SK-N-SH (cell line): Measurements from ENCODE around the gene CERKL. TPM values are rescaled to one million over a fixed set of nuclear protein-coding genes. Genes with fewer than 3 reads are reported as not detected.

Experiments
- CTCF ChIA-PET: fragments of 300-600, 350-600 bp; formaldehyde crosslinking; extraction: SDS; loops from one replicate; lab custom pipeline; 2021; lab: Yijun Ruan, JAX
- POLR2A ChIA-PET: fragments of 350-600 bp; sonication (Branson Sonifier 250); formaldehyde crosslinking; extraction: SDS; loops from one replicate; lab custom pipeline; 2020; ENCODE audit warnings: antibody characterized with exemption, inconsistent platforms; lab: Yijun Ruan, JAX
- DNase-seq: peaks from one replicate; pipeline ENCODE4 v3.0.0; 2012
- H2AFZ ChIP-seq: fragments of 200-600 bp; sonication (generic); 2 replicates; pipeline ENCODE4 v1.8.1; 2016; ENCODE audit warnings: antibody characterized with exemption, mild to moderate bottlenecking, low read depth
- H3F3A ChIP-seq: fragments of 200-600 bp; sonication (generic); replicated peaks from 2 replicates; pipeline ENCODE3; 2016; ENCODE audit warnings: antibody characterized with exemption, mild to moderate bottlenecking; ENCODE audit not compliant: insufficient read depth
- H3K27ac ChIP-seq, 2 experiments: fragments of 200-500 bp in 1 of 2; fragments of 200-600 bp in 1 of 2; sonication (Bioruptor generic) in 1 of 2; sonication (generic), shearing (Covaris generic) in 1 of 2; 2 replicates each; pipeline versions ENCODE4 v1.5.1 to v1.6.1; 2014 to 2016; ENCODE audit warnings: low read depth in 2 of 2, inconsistent platforms in 1 of 2, low read length in 1 of 2, mild to moderate bottlenecking in 1 of 2, mixed read lengths in 1 of 2
- H3K27me3 ChIP-seq: fragments of 200-600 bp; sonication (generic), shearing (Covaris generic); 2 replicates; pipeline ENCODE4 v1.6.1; 2016; ENCODE audit warnings: mixed run types; ENCODE audit not compliant: insufficient read depth
- H3K36me3 ChIP-seq, 2 experiments: fragments of 200-500 bp in 1 of 2; fragments of 200-600 bp in 1 of 2; sonication (Bioruptor generic) in 1 of 2; sonication (generic) in 1 of 2; replicated peaks in 1 of 2; 2 replicates each; pipeline versions ENCODE3 to v1.5.1; 2014 to 2016; ENCODE audit warnings: low read length in 1 of 2, mild to moderate bottlenecking in 1 of 2; ENCODE audit not compliant: insufficient read depth in 2 of 2, control insufficient read depth in 1 of 2
- H3K4me1 ChIP-seq, 2 experiments: fragments of 200-500 bp in 1 of 2; fragments of 200-600 bp in 1 of 2; sonication (Bioruptor generic) in 1 of 2; sonication (generic), shearing (Covaris generic) in 1 of 2; 2 replicates each; pipeline versions ENCODE4 v1.5.1 to v1.6.1; 2014 to 2016; ENCODE audit warnings: low read depth in 1 of 2, low read length in 1 of 2, mixed run types in 1 of 2; ENCODE audit not compliant: insufficient read depth in 2 of 2, control insufficient read depth in 1 of 2
- H3K4me2 ChIP-seq: fragments of 200-600 bp; sonication (generic), shearing (Covaris generic); 2 replicates; pipeline ENCODE4 v1.6.1; 2017; ENCODE audit warnings: mixed run types
- H3K4me3 ChIP-seq, 2 experiments: fragments of 200-500 bp in 1 of 2; fragments of 200-600 bp in 1 of 2; sonication (Bioruptor generic) in 1 of 2; sonication (generic), shearing (Covaris generic) in 1 of 2; 2 replicates each; pipeline versions ENCODE4 v1.5.1 to v1.8.1; 2014 to 2016; ENCODE audit warnings: low read depth in 2 of 2, inconsistent platforms in 1 of 2, low read length in 1 of 2, mild to moderate bottlenecking in 1 of 2, mixed read lengths in 1 of 2, moderate library complexity in 1 of 2
- H3K79me2 ChIP-seq: fragments of 200-600 bp; sonication (generic); 2 replicates; pipeline ENCODE4 v1.8.1; 2017; ENCODE audit warnings: mild to moderate bottlenecking; ENCODE audit not compliant: insufficient read depth
- H3K9ac ChIP-seq: fragments of 200-600 bp; sonication (generic); 2 replicates; pipeline ENCODE4 v1.6.1; 2017; ENCODE audit warnings: mixed run types
- H3K9me2 ChIP-seq: fragments of 200-600 bp; sonication (generic); 2 replicates; pipeline ENCODE4 v1.6.1; 2017; ENCODE audit warnings: mixed run types
- H3K9me3 ChIP-seq: fragments of 200-600 bp; sonication (generic); 2 replicates; pipeline ENCODE4 v1.6.1; 2017; ENCODE audit warnings: mixed run types, mild to moderate bottlenecking, moderate library complexity
- H4K20me1 ChIP-seq: fragments of 200-600 bp; sonication (generic); 2 replicates; pipeline ENCODE4 v1.6.1; 2017; ENCODE audit warnings: mild to moderate bottlenecking, mixed run types; ENCODE audit not compliant: insufficient read depth
- CHD2 ChIP-seq: fragments of 150-350 bp; IDR thresholded peaks from 2 replicates; pipeline ENCODE4 v1.6.1; 2018; ENCODE audit warnings: low read length; ENCODE audit not compliant: partially characterized antibody
- ELF1 ChIP-seq: IDR thresholded peaks from 2 replicates; pipeline ENCODE4 v1.4.0; 2012
- EZH2phosphoT487 ChIP-seq: fragments of 200-600 bp; sonication (generic); IDR thresholded peaks from 2 replicates; pipeline ENCODE4 v1.6.1; 2017; ENCODE audit warnings: low read depth, mixed run types, mild to moderate bottlenecking, antibody characterized with exemption, moderate library complexity, borderline replicate concordance
- FOSL2 ChIP-seq: IDR thresholded peaks from 2 replicates; pipeline ENCODE4 v1.4.0; 2012; ENCODE audit warnings: low read depth, mild to moderate bottlenecking, moderate library complexity, borderline replicate concordance
- FOXJ3 ChIP-seq: sonication (generic); formaldehyde crosslinking; IDR thresholded peaks from 2 replicates; pipeline ENCODE4 v1.5.1; 2020; ENCODE audit warnings: mild to moderate bottlenecking, missing genetic modification reagents
- FOXM1 ChIP-seq: IDR thresholded peaks from 2 replicates; pipeline ENCODE4 v1.4.0; 2012; ENCODE audit warnings: low read depth, mild to moderate bottlenecking
- GABPA ChIP-seq: IDR thresholded peaks from 2 replicates; pipeline ENCODE4 v1.4.0; 2012; ENCODE audit warnings: low read depth, mild to moderate bottlenecking
- GATA2 ChIP-seq: sonication (generic); formaldehyde crosslinking; IDR thresholded peaks from 2 replicates; pipeline ENCODE4 v1.5.0; 2020; ENCODE audit warnings: mild to moderate bottlenecking, missing genetic modification reagents
- IRF3 ChIP-seq: fragments of 150-350 bp; IDR thresholded peaks from 2 replicates; pipeline ENCODE4 v1.6.1; 2016; ENCODE audit warnings: mild to moderate bottlenecking, low read depth, low read length
- MAX ChIP-seq: IDR thresholded peaks from 2 replicates; pipeline ENCODE4 v1.4.0; 2012; ENCODE audit warnings: low read depth
- MEF2A ChIP-seq: IDR thresholded peaks from 2 replicates; pipeline ENCODE4 v1.4.0; 2012; ENCODE audit warnings: low read depth, borderline replicate concordance
- NFIC ChIP-seq: IDR thresholded peaks from 2 replicates; pipeline ENCODE4 v1.4.0; 2012; ENCODE audit warnings: borderline replicate concordance
- NRF1 ChIP-seq: IDR thresholded peaks from 2 replicates; pipeline ENCODE4 v1.6.1; 2012; ENCODE audit warnings: low read depth, mild to moderate bottlenecking, low read length
- RFX5 ChIP-seq: IDR thresholded peaks from 2 replicates; pipeline ENCODE4 v1.6.1; 2012; ENCODE audit warnings: mild to moderate bottlenecking, improper control_type of control experiment, low read length
- SIN3A ChIP-seq: IDR thresholded peaks from 2 replicates; pipeline ENCODE4 v1.6.1; 2012; ENCODE audit warnings: low read depth, mild to moderate bottlenecking, low read length, moderate library complexity, borderline replicate concordance
- SMC3 ChIP-seq: IDR thresholded peaks from 2 replicates; pipeline ENCODE4 v1.6.1; 2012; ENCODE audit warnings: low read depth, low read length, improper control_type of control experiment
- TAF1 ChIP-seq: IDR thresholded peaks from 2 replicates; pipeline ENCODE4 v1.6.1; 2012; ENCODE audit warnings: low read depth, mild to moderate bottlenecking, low read length, moderate library complexity, borderline replicate concordance
- TCF12 ChIP-seq: IDR thresholded peaks from 2 replicates; pipeline ENCODE4 v1.4.0; 2012
- TEAD4 ChIP-seq: IDR thresholded peaks from 2 replicates; pipeline ENCODE4 v1.4.0; 2012; ENCODE audit warnings: mild to moderate bottlenecking, borderline replicate concordance; ENCODE audit not compliant: insufficient read depth
- WGBS: methylation state at CpG from one replicate; pipeline ENCODE4 v1.1.6; 2017; ENCODE audit warnings: low lambda C conversion rate; 5-methylcytosine and 5-hydroxymethylcytosine counted together
- polyA plus RNA-seq, 3 experiments: library from polyadenylated mRNA; depleted of rRNA; stranded (reverse); fragments of >200 nt; gene quantifications; 2 replicates each; pipeline ENCODE4 v1.2.3, GENCODE V29; 2012
- TF ChIP-seq, protein P1 (sequence below): fragments of 200-600 bp; sonication (generic); IDR thresholded peaks from 2 replicates; pipeline ENCODE4 v1.6.1; 2017; ENCODE audit warnings: antibody characterized with exemption, mild to moderate bottlenecking, moderate library complexity
- TF ChIP-seq, protein P2 (sequence below): IDR thresholded peaks from 2 replicates; pipeline ENCODE4 v1.4.0; 2012; ENCODE audit warnings: low read depth, borderline replicate concordance

CERKL gene
- polyA plus RNA-seq, 1 of the 3 experiments (the other 2 are of a cell fraction): 0.07 TPM

DNA sequence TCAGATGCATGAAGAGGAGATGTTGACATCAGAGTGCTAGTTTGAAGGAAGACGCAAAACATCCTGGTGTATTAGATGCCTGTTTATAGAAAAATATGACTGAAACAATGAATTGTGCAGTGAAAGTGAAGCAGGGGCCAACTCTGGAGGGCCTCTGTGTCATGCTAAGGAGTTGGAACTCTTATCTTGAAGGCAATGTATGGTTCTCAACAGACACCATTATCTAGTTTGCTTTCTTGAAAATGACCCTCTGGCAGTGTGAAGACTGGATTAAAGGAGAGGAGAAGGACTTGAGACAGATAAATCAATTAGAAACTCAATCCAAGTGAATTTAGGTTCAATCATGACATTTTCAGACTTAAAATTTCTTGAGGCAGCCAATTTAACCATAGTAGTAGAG is 136.7 kb downstream of the CERKL start:
- Histone ChIP-seq H3K27ac (no peak overlapping the region), H3K36me3 (peaks cover 0 to 3% of the 10 kb centered on the region in 2 experiments), H3K4me1 (peaks cover 0 to 7% of the 10 kb centered on the region in 2 experiments; a peak in 2 of 4 replicates), H3F3A (no peaks in the 10 kb centered on the region), H3K27me3 (no peaks in the 10 kb centered on the region), H3K9ac (no peak overlapping the region), H3K9me2 (no peaks in the 10 kb centered on the region), H3K4me3 (no peak overlapping the region), H2AFZ (no peak overlapping the region), H4K20me1 (no peaks in the 10 kb centered on the region), H3K4me2 (no peak overlapping the region), H3K79me2 (no peaks in the 10 kb centered on the region), H3K9me3 (no peaks in the 10 kb centered on the region)
- CTCF ChIA-PET: no interaction called here
- DNase-seq: no peak
- 100% methylated on average over 1 of the region's 1 CpG for WGBS
- POLR2A ChIA-PET: no interaction called here
- TF ChIP-seq MEF2A (no peak), FOXJ3 (no peak), IRF3 (no peak), RFX5 (no peak), NRF1 (no peak), GABPA (no peak), FOSL2 (no peak)

DNA sequence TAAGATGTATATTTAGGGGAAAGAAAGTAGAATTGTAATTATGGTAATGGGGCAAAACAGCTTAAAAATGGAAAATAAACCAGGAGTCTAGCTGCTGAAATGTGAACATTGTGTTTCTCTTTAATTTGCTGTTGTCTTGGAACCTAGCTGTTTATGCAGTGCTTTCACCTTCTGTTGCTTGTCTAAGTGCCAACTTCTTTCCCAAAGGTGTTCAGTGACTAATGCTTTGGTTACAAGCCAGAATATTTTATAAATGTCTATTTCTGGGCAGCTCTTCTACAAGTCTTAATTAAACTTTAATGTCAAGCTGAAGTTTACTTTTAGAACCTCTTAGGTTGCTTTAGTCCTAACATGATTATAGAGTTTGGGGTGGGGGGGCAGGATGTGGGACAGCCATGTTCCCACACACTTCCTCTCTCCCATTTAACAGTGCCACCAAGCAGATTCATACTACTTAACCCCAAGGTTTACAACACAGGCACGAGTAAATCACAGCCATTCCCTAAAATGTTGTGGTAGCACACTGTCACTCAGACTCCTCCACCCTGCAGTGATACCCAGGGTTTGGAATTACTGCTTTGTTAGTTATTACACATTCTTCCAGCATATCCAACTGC is 139.1 kb downstream of the CERKL start:
- Histone ChIP-seq H3K79me2 (no peaks in the 10 kb centered on the region), H3K9me2 (no peaks in the 10 kb centered on the region)
- no peak for TF ChIP-seq EZH2phosphoT487
- TF ChIP-seq GABPA: no peak
- no peak for TF ChIP-seq TCF12
- TF ChIP-seq, protein P1, sequence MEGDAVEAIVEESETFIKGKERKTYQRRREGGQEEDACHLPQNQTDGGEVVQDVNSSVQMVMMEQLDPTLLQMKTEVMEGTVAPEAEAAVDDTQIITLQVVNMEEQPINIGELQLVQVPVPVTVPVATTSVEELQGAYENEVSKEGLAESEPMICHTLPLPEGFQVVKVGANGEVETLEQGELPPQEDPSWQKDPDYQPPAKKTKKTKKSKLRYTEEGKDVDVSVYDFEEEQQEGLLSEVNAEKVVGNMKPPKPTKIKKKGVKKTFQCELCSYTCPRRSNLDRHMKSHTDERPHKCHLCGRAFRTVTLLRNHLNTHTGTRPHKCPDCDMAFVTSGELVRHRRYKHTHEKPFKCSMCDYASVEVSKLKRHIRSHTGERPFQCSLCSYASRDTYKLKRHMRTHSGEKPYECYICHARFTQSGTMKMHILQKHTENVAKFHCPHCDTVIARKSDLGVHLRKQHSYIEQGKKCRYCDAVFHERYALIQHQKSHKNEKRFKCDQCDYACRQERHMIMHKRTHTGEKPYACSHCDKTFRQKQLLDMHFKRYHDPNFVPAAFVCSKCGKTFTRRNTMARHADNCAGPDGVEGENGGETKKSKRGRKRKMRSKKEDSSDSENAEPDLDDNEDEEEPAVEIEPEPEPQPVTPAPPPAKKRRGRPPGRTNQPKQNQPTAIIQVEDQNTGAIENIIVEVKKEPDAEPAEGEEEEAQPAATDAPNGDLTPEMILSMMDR: no peak
- TF ChIP-seq SMC3: no peak
- no peak for TF ChIP-seq TEAD4
- no peak for TF ChIP-seq GATA2 (CRISPR knock-in tag)
- no peak for TF ChIP-seq MEF2A
- no peak for TF ChIP-seq ELF1
- no peak for TF ChIP-seq FOSL2
- no peak for TF ChIP-seq NFIC
- TF ChIP-seq TAF1: no peak
- TF ChIP-seq CHD2: no peak
- TF ChIP-seq RFX5: no peak
- no peak for TF ChIP-seq SIN3A
- TF ChIP-seq MAX: no peak
- TF ChIP-seq FOXJ3: no peak
- TF ChIP-seq FOXM1: no peak
- TF ChIP-seq, protein P2, sequence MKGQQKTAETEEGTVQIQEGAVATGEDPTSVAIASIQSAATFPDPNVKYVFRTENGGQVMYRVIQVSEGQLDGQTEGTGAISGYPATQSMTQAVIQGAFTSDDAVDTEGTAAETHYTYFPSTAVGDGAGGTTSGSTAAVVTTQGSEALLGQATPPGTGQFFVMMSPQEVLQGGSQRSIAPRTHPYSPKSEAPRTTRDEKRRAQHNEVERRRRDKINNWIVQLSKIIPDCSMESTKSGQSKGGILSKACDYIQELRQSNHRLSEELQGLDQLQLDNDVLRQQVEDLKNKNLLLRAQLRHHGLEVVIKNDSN: no peak
- TF ChIP-seq NRF1: no peak
- TF ChIP-seq, all 33 proteins: peak for 0
- ChIA-PET POLR2A (no interaction called here), CTCF (interaction anchor here (0.6 to 1.8 kb wide), 5 partner anchors 19 to 408 kb away, joined by 3 to 4 read pairs (median 3); no protein-coding TSS in a partner anchor)
- 75% methylated on average over 1 of the region's 1 CpG for WGBS
- Histone ChIP-seq H4K20me1 (no peaks in the 10 kb centered on the region), H3K27me3 (no peaks in the 10 kb centered on the region), H3K27ac (no peak overlapping the region), H3F3A (no peaks in the 10 kb centered on the region), H3K4me2 (no peak overlapping the region), H3K9me3 (no peaks in the 10 kb centered on the region), H3K36me3 (peaks cover 7 to 11% of the 10 kb centered on the region in 2 experiments), H2AFZ (no peak overlapping the region), H3K4me1 (peaks cover 0 to 7% of the 10 kb centered on the region in 2 experiments; a peak in 2 of 4 replicates), H3K9ac (no peak overlapping the region), H3K4me3 (no peak overlapping the region)
- no peak for DNase-seq
